Measurements from ENCODE around the gene TBC1D1.

Gene TBC1D1

GRCh38 chr4:38176165-38176564 lies 285.3 kb downstream of the TBC1D1 start:
- no peaks in the 10 kb centered on the region for H3K4me1 ChIP-seq (ENCODE audit: insufficient read depth, insufficient read length)
- no peaks in the 10 kb centered on the region for H3K27me3 ChIP-seq (ENCODE audit: insufficient read depth, insufficient read length)
- no peak overlapping the region for H3K9ac ChIP-seq (ENCODE audit: insufficient read length, low read depth)
- H3K4me3 ChIP-seq (ENCODE audit: insufficient read length, low read depth), result no peak overlapping the region
- peaks cover 20% of the 10 kb centered on the region for H3K9me3 ChIP-seq (ENCODE audit: insufficient read depth, low read length)
- TF ChIP-seq YY1 (IDR thresholded peaks at IDR 0.05; ENCODE audit: insufficient read depth, insufficient read length), result no peak
- no peak for TF ChIP-seq SUZ12 (IDR thresholded peaks at IDR 0.05; ENCODE audit: extremely low read depth, insufficient read depth, insufficient read length)
- no peak for TF ChIP-seq ZNF274 (IDR thresholded peaks at IDR 0.05; ENCODE audit: low read depth, low read length)
- no peak for DNase-seq (ENCODE audit: low read depth, low spot score)
- H3K36me3 ChIP-seq (ENCODE audit: insufficient read depth, insufficient read length, low read length), result no peaks in the 10 kb centered on the region

GRCh38 chr4:38177035-38177546 lies 286.2 kb downstream of the TBC1D1 start:
- Histone ChIP-seq H3K27me3 (ENCODE audit: insufficient read depth, insufficient read length) (no peaks in the 10 kb centered on the region), H3K4me1 (ENCODE audit: insufficient read depth, insufficient read length) (no peaks in the 10 kb centered on the region), H3K9ac (ENCODE audit: insufficient read length, low read depth) (no peak overlapping the region), H3K36me3 (ENCODE audit: insufficient read depth, insufficient read length, low read length) (no peaks in the 10 kb centered on the region), H3K4me3 (ENCODE audit: insufficient read length, low read depth) (no peak overlapping the region), H3K9me3 (ENCODE audit: insufficient read depth, low read length) (peaks cover 29% of the 10 kb centered on the region)
- DNase-seq (ENCODE audit: low read depth, low spot score), result no peak
- no peak for TF ChIP-seq YY1 (IDR thresholded peaks at IDR 0.05; ENCODE audit: insufficient read depth, insufficient read length)
- TF ChIP-seq ZNF274 (IDR thresholded peaks at IDR 0.05; ENCODE audit: low read depth, low read length), result no peak
- no peak for TF ChIP-seq SUZ12 (IDR thresholded peaks at IDR 0.05; ENCODE audit: extremely low read depth, insufficient read depth, insufficient read length)

GRCh38 chr4:38177641-38178391 lies 286.9 kb downstream of the TBC1D1 start:
- Histone ChIP-seq H3K9me3 (ENCODE audit: insufficient read depth, low read length) (peaks cover 35% of the 10 kb centered on the region), H3K4me1 (ENCODE audit: insufficient read depth, insufficient read length) (no peaks in the 10 kb centered on the region), H3K36me3 (ENCODE audit: insufficient read depth, insufficient read length, low read length) (no peaks in the 10 kb centered on the region), H3K9ac (ENCODE audit: insufficient read length, low read depth) (no peak overlapping the region), H3K4me3 (ENCODE audit: insufficient read length, low read depth) (no peak overlapping the region), H3K27me3 (ENCODE audit: insufficient read depth, insufficient read length) (no peaks in the 10 kb centered on the region)
- no peak for DNase-seq (ENCODE audit: low read depth, low spot score)
- TF ChIP-seq SUZ12 (IDR thresholded peaks at IDR 0.05; ENCODE audit: extremely low read depth, insufficient read depth, insufficient read length) (no peak), ZNF274 (IDR thresholded peaks at IDR 0.05; ENCODE audit: low read depth, low read length) (no peak), YY1 (IDR thresholded peaks at IDR 0.05; ENCODE audit: insufficient read depth, insufficient read length) (no peak)

GRCh38 chr4:38178392-38178995 lies 287.6 kb downstream of the TBC1D1 start:
- no peak overlapping the region for H3K4me3 ChIP-seq (ENCODE audit: insufficient read length, low read depth)
- H3K4me1 ChIP-seq (ENCODE audit: insufficient read depth, insufficient read length), result no peaks in the 10 kb centered on the region
- no peaks in the 10 kb centered on the region for H3K27me3 ChIP-seq (ENCODE audit: insufficient read depth, insufficient read length)
- peaks cover 36% of the 10 kb centered on the region for H3K9me3 ChIP-seq (ENCODE audit: insufficient read depth, low read length)
- no peak for DNase-seq (ENCODE audit: low read depth, low spot score)
- no peak for TF ChIP-seq ZNF274 (IDR thresholded peaks at IDR 0.05; ENCODE audit: low read depth, low read length)
- no peak for TF ChIP-seq SUZ12 (IDR thresholded peaks at IDR 0.05; ENCODE audit: extremely low read depth, insufficient read depth, insufficient read length)
- TF ChIP-seq YY1 (IDR thresholded peaks at IDR 0.05; ENCODE audit: insufficient read depth, insufficient read length), result no peak
- H3K36me3 ChIP-seq (ENCODE audit: insufficient read depth, insufficient read length, low read length), result no peaks in the 10 kb centered on the region
- H3K9ac ChIP-seq (ENCODE audit: insufficient read length, low read depth), result no peak overlapping the region

GRCh38 chr4:38179690-38180377 lies 288.9 kb downstream of the TBC1D1 start:
- no peak for TF ChIP-seq YY1 (IDR thresholded peaks at IDR 0.05; ENCODE audit: insufficient read depth, insufficient read length)
- TF ChIP-seq SUZ12 (IDR thresholded peaks at IDR 0.05; ENCODE audit: extremely low read depth, insufficient read depth, insufficient read length), result no peak
- no peak for TF ChIP-seq ZNF274 (IDR thresholded peaks at IDR 0.05; ENCODE audit: low read depth, low read length)
- DNase-seq (ENCODE audit: low read depth, low spot score), result peak; percentile 50
- H3K4me3 ChIP-seq (ENCODE audit: insufficient read length, low read depth), result no peak overlapping the region
- no peaks in the 10 kb centered on the region for H3K4me1 ChIP-seq (ENCODE audit: insufficient read depth, insufficient read length)
- no peaks in the 10 kb centered on the region for H3K36me3 ChIP-seq (ENCODE audit: insufficient read depth, insufficient read length, low read length)
- H3K27me3 ChIP-seq (ENCODE audit: insufficient read depth, insufficient read length), result no peaks in the 10 kb centered on the region
- no peak overlapping the region for H3K9ac ChIP-seq (ENCODE audit: insufficient read length, low read depth)
- peaks cover 36% of the 10 kb centered on the region for H3K9me3 ChIP-seq (ENCODE audit: insufficient read depth, low read length)

- no peak overlapping the region for H3K9ac ChIP-seq (ENCODE audit: insufficient read length, low read depth)
- H3K4me3 ChIP-seq (ENCODE audit: insufficient read length, low read depth), result no peak overlapping the region
- no peak for DNase-seq (ENCODE audit: low read depth, low spot score)
- no peaks in the 10 kb centered on the region for H3K27me3 ChIP-seq (ENCODE audit: insufficient read depth, insufficient read length)
- TF ChIP-seq ZNF274 (IDR thresholded peaks at IDR 0.05; ENCODE audit: low read depth, low read length) (no peak), YY1 (IDR thresholded peaks at IDR 0.05; ENCODE audit: insufficient read depth, insufficient read length) (no peak), SUZ12 (IDR thresholded peaks at IDR 0.05; ENCODE audit: extremely low read depth, insufficient read depth, insufficient read length) (no peak)
- H3K36me3 ChIP-seq (ENCODE audit: insufficient read depth, insufficient read length, low read length), result no peaks in the 10 kb centered on the region
- H3K4me1 ChIP-seq (ENCODE audit: insufficient read depth, insufficient read length), result no peaks in the 10 kb centered on the region
- peaks cover 36% of the 10 kb centered on the region for H3K9me3 ChIP-seq (ENCODE audit: insufficient read depth, low read length)
These were observed 289.6 kb downstream of the TBC1D1 start for GRCh38 chr4:38180456-38180855.

- DNase-seq (ENCODE audit: low read depth, low spot score), result no peak
- Histone ChIP-seq H3K27me3 (ENCODE audit: insufficient read depth, insufficient read length) (no peaks in the 10 kb centered on the region), H3K36me3 (ENCODE audit: insufficient read depth, insufficient read length, low read length) (no peaks in the 10 kb centered on the region), H3K9me3 (ENCODE audit: insufficient read depth, low read length) (peaks cover 36% of the 10 kb centered on the region), H3K9ac (ENCODE audit: insufficient read length, low read depth) (no peak overlapping the region), H3K4me1 (ENCODE audit: insufficient read depth, insufficient read length) (no peaks in the 10 kb centered on the region), H3K4me3 (ENCODE audit: insufficient read length, low read depth) (no peak overlapping the region)
- TF ChIP-seq YY1 (IDR thresholded peaks at IDR 0.05; ENCODE audit: insufficient read depth, insufficient read length) (no peak), ZNF274 (IDR thresholded peaks at IDR 0.05; ENCODE audit: low read depth, low read length) (no peak), SUZ12 (IDR thresholded peaks at IDR 0.05; ENCODE audit: extremely low read depth, insufficient read depth, insufficient read length) (no peak)
These were observed 290.4 kb downstream of the TBC1D1 start for GRCh38 chr4:38181286-38181685.
